Measurements from ENCODE around the gene TANK.

DNA sequence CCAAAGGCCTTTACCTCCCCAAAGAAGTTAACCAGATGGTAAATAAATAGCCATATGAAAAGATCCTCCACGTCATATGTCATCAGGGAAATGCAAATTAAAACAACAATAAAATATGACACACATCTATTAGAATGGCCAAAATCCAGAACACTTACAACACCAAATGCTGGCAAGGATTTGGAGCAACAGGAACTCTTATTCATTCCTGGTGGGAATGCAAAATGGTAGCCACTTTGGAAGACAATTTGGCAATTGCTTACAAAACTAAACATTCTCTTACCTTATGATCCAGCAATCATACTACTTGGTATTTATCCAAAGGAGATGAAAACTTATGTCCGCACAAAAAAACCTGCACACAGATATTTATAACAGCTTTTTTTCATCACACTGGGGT is 1.3 kb upstream of the TANK start:
- TF ChIP-seq, protein P1, sequence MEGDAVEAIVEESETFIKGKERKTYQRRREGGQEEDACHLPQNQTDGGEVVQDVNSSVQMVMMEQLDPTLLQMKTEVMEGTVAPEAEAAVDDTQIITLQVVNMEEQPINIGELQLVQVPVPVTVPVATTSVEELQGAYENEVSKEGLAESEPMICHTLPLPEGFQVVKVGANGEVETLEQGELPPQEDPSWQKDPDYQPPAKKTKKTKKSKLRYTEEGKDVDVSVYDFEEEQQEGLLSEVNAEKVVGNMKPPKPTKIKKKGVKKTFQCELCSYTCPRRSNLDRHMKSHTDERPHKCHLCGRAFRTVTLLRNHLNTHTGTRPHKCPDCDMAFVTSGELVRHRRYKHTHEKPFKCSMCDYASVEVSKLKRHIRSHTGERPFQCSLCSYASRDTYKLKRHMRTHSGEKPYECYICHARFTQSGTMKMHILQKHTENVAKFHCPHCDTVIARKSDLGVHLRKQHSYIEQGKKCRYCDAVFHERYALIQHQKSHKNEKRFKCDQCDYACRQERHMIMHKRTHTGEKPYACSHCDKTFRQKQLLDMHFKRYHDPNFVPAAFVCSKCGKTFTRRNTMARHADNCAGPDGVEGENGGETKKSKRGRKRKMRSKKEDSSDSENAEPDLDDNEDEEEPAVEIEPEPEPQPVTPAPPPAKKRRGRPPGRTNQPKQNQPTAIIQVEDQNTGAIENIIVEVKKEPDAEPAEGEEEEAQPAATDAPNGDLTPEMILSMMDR (IDR thresholded peaks at IDR 0.05; ENCODE audit: insufficient read depth, low read length, poor library complexity, severe bottlenecking), result no peak
- TF ChIP-seq EZH2phosphoT487 (conservative IDR thresholded peaks at IDR 0.05; ENCODE audit: low read length), result no peak

Measured in SU-DHL-6 (cell line).